Activated T-cell treated with anti-CD3 and anti-CD28 coated beads, Interleukin-2, amount 50 U/mL, for 48 hours (primary cell): ENCODE data around the gene PIGN.
A peak's percentile ranks its signal among the peaks of the same experiment; 100 is the strongest.
"Not testable (repeated sequence)": the region's sequence is repeated elsewhere in the genome, so short reads cannot be mapped to it uniquely, and the experiment has no call there.

Experiments
- DNase-seq, 2 experiments: peaks; one replicate each; pipeline ENCODE4 v3.0.0-alpha.2; 2020

PIGN gene

DNA sequence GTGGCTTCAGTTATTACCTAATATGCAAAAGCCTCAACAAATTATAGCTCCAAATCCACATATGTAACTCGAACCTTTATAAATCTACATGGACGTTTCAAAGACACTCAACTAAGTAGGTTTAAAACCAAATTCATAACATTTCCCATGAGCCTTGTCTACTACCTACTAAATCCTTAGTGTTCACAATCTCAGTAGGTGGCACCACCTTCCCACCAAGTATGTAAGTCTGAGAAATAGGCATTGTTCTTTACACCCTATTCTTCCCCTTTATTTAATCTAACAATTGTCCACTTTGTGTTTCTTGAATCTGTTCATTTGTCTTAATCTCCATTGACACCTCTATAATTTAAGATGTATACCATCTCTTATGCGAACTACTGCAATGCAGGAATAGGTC is 4.6 kb downstream of the PIGN start:
- DNase-seq: no peak

DNA sequence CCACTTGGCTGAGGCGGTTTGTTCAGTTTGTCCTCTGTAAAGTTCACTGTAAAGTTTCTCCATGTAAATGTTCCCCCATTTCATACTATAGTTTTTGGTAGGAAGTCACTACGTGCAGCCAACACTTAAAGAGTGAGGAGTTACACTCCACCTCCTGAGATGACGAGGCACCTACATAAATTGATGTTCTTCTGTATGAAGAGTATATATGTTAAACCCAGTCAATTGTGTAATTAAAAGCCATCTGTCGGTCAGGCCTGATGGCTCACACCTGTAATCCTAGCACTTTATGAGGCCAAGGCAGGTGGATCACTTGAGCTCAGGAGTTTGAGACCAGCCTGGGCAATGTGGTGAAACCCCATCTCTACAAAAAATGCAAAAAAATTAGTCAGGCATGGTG is 7.6 kb downstream of the PIGN start:
- DNase-seq: no peak

DNA sequence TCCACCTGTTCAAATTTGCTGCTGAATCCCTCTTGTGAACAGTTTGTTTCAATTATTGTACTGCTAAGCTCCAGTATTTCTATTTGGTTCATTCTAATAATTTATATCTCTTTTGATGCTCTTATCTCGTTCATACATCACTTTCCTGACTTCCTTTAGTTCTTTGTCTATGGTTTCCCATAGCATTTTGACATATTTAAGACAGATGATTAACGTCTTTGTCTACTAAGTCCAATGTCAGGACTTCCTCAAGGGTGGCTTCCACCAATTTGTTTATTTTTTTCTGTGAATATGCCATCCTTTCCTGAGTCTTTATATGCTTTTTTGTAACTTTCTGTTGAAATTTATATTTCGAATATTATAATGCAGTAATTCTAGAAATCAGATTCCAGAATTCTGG is 9.6 kb downstream of the PIGN start:
- DNase-seq: no peak

DNA sequence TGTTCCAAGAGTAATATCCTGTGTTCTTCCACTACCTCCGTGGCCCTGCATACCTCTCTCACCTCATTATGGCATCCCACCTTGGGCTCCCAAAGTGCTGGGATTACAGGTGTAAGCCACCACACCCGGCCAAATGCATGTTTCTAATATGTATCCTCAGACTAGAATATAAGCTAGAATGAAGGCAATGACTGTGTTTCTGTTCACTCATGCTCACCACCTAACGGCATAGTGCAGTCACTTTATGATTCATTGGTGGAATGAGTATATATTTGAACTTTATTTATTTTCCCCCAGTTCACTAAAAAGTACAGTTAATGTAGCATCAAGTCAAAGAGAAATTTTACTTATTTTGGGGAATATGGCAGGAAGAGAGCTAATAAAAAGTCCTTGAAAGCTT is 11.3 kb downstream of the PIGN start:
- DNase-seq: no peak

DNA sequence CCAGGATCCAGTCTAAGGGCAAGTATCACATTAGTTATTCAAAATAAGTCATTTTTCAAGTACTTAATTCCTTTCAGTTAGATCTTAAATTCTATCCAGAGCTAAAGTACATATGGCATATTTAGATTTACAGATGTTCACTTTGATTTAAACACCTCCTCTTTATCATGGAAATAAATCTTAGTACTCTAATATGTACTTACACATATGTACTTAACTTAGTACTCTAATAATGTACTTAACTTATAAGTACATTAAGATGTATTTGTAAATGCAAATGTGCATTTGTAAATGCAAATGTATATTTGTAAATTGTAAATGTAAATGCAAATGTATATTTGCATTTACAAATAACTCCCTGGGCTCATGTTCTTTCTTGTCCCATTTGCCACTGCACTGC is 14.6 kb downstream of the PIGN start:
- DNase-seq: no peak

DNA sequence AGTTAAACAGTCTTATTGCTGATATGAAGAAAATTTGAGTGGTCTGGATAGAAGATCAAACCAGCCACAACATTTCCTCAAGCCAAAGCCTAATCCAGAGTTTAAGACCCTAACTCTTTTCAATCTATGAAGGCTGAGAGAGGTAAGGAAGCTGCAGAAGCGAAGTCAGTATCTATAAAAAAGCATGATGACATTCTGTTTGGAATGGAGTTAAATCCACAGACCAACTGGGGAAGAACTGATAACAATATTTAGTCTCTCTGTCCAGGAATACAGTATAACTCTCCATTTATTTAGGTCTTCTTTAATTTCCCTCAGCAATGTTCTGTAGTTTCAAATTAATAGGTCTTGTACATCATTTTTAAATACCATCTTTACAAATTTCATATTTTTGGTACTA is 16.0 kb downstream of the PIGN start:
- DNase-seq: no peak

DNA sequence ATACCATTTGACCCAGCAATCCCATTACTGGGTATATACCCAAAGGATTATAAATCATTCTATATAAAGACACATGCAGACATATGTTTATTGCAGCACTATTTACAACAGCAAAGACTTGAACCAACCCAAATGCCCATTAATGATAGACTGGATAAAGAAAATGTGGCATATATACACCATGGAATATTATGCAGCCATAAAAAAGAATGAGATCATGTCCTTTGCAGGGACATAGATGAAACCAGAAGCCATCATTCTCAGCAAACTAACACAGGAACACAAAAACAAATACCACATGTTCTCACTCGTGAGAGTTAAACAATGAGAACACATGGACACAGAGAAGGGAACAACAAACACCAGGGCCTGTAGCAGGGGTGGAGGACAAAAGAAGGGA is 20.3 kb downstream of the PIGN start:
- DNase-seq: not testable (repeated sequence)

DNA sequence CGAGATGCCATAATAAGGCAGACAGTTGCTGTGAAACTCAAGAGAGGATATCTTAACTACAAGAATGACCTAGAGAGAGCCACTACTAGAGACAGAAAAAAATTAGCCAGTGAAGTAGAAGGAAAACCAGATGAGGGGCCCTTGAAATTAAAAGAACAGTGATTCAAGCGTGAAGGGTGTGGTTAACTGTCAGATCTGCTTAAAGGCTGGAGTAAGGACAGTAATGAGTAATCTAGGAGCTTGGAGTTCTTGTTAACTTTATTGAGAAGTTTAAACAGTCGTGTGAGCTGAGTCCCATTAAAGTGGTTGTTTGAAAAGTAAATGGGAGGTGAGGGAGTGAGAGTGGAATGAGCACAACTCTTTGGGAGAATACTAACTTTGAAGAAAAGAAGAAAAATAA is 21.3 kb downstream of the PIGN start:
- no peak for DNase-seq

DNA sequence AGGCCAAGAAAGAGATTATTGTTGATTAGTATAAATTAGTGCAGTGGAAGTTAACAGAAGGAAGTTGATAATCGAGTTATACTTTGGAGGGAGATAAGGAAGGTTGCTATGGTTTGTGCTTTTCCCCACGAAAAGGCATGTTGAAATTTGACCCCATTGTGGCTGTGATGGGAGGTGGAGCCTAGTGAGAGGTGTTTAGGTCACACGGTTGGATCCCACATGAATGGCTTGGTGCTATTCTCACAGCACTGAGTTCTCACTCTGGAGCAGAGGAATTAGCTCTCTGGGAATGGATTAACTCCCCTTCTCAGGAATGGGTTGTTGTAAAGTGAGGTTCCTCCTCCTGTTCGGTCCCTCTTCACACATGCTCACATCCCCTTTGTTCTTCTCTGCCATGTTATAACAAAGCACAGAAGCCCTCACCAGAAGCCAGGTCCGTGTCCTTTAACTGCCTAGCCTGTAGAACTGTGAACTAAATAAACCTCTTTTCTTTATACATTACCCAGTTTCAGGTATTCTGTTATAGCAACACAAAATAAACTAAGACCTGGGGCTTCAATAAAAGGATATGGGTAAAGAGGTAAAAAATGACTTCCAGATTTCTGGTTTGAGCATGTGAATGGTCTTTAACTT is 21.9 kb downstream of the PIGN start:
- DNase-seq: no peak

DNA sequence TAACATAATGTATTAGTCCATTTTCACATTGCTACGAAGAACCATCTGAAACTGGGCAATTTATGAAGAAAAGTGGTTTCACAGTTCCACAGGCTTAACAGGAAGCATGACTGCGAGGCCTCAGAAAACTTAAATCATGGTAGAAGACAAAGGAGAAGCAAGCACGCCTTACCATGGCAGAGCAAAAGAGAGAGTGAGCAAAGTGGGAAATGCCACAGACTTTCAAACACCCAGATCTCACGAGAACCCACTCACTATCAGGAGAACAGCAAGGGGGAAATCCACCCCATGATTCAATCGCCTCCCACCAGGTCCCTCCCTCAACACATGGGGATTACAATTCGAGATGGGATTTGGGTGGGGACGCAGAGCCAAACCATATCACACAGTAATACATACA is 22.5 kb downstream of the PIGN start:
- DNase-seq: no peak

DNA sequence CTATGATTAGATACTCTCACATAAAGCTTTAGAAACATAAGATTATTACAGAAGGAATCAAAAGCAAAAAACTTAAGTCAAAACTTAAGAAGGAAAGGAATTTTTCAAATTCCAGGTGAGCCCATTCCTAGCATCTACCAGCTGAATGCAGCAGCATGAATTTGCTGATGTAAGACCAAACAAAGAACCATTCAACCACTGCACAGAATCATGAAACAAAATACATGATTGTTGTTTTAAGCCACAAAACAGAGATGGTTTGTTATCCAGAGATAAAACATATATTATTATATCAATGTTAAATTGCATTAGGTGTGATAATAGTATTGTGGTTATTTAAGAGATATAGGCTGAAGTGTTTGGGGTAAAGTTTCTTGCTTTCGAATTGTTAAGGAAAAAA is 29.0 kb downstream of the PIGN start:
- no peak for DNase-seq

DNA sequence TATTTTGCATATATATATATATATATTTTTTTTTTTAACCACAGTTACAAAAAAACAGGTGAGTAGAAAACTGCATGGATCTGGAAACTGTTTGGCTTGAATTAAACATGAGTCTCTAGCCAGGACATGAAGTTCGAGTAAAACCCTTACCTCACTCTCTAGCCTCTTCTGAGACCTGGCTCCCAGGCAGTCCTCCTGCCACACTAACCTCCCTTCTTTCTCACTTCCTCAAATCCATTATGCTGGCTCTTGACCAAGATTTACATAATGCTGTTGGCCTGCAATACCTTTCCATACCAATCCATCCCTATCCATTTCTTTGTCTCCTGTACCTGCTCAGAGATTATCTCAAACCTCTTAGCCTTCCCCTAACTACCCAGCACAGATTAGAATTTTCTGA is 34.0 kb downstream of the PIGN start:
- DNase-seq: no peak

DNA sequence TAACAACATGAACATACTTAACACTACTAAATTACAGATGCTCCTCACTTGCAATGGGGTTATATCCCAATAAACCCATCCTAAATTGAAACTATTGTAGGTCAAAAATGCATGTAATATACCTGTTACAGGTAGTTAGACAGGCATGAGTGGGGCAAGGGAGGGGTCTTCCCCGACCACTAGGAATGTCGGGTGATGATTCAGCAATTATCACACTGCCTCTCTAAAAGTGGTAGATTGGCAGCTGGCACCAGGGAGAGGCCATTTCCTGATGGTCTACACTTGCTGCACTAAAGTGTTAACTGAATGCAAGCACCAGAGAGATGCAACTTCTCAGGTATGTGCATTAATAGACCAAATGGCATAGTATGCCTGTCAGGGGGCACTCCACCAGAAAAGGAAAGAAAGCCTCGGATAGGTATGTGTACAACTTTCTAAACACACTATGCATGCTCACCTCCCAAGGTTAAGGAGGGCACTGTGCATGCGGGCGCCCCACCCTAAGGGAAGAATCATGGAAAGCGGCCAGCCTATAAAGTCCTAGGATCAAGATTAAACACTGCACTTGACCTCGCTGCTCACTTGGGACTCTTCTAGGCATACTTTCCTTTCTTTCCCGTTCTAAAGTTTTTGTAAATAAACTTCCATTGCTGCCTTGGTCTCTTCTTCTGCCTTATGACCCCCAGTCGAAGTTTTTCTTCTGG is 35.6 kb downstream of the PIGN start:
- no peak for DNase-seq

DNA sequence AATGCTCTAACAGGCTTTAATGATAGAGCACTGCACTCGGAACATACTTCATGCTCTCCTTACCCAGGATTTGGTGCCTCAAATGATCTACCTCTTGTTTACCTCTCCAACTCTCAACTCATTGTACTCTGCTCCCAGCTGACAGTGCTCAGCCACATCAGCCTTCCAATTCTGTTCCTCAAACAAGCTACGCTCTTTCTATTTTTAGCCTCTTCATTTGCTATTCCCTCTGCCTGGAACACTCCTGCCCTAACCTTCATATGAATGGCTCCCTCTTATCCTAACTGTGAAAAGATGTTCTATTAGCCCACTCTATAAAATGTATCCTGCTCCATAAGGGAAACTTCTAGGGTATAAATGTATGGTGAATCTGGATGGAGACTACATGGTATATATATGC is 42.5 kb downstream of the PIGN start:
- DNase-seq: no peak

DNA sequence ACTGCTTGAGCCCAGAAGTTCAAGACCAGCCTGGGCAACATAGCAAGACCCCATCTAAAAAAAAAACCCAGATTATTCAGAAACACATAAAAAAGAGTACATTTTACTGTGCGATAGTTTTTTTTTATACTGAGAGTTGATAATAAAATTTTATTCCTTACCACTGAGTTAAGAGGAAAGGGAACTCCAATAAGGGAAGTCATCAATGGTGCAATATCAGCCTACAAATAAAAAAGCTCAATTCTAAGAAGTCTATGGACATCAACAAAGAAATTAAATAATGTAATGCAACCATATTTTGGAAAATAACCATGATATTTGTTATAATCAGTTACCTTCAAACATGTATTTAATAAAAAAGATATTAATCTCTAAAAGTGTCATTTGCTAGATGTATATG is 46.6 kb downstream of the PIGN start:
- no peak for DNase-seq

DNA sequence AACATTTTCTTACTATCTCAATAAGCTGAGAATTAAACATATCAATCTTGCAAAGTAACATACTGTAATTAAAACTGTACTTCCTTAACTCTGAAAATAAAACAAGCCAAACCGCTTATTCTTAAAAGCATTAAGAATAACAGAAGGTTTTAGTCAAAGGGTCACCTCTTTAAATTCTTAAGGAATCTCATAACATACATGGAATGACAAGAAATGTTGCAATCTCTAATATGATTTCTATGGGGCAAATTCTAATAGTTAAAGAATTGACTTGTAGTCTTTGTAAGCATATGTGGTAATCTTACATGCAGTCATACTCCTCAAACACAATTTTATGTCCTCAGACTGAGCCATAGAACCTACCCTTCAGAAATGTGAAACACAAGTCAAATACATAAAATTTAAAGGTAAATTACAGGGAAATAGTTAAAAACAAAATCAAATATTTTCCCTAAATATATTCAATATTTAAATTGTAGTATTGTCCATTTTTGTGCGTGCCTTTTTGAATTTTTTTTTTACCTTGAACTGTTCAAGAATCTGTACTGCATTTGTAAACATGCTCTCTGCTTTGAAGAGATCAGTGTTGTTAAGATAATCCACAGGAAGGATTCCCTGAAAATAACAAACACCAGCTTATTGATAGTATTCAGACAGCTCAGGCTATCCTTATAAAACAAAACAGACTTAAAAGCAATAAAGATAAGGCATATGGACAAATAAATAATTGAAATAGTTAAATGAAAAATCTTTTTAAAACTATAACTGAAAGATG is 48.2 kb downstream of the PIGN start:
- DNase-seq: no peak

DNA sequence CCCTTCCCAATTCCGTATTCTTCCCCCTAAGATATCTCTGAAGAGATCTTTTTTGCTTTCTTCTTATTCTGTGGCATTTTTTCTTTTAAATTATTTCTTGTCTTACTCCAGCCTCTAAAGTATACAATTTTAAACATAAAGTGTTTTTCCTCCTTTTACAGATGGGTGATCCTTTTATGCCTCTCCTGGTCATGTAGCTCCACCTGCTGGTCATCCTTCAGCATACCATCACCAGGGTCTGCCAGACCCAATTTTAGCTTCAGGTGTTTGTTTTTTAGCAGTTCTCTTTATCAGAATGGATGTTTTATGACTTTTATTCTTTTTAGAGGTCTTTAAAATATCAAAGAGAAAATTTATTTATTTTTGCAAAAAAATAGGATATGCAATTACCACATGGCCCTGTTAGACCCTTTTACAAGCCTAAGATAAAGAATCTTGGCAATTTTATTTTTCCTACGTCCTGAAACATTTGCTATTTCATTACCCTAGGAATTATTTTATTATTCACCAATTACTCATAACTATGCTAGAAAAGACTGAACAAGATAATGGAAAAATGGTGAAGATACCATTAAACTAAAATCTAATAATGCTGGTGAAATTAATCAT is 55.5 kb downstream of the PIGN start:
- peak; percentile 58 to 60 for DNase-seq

DNA sequence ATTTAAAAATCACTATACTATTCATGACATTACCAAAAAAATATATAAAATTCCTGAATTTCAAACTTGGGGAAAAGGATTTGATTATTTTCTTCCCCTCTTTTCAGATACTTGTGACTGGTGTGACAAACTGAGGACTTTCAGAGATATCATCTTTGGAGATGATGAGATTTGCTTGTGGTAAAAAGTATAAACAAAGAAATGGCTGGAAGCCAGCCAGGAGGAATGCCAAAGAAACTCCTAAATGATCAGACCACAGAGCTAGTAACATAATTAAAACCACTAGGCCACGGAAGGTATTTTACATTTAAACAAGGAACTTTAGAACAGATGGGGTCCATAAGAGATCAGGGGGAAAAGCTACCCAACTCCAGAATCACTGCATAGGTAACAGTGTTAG is 58.7 kb downstream of the PIGN start:
- no peak for DNase-seq

DNA sequence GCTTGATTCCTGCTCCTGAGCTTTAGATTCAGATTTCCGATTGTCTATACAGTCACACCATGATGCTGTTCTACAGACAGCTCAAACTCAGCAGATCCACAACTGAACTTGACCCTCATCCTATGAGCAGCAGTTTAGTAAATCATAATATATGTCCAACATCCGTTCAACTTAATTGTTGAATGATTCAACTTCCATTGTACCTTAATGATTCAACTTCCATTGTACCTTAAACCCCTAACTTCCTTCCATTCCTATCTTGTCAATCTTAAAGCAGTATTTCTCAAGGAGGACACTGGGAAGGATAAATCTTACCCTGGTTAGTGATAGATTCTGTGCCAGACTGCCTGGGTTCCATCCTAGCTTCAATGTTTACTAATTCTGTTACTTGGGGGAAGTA is 60.1 kb downstream of the PIGN start:
- no peak for DNase-seq

DNA sequence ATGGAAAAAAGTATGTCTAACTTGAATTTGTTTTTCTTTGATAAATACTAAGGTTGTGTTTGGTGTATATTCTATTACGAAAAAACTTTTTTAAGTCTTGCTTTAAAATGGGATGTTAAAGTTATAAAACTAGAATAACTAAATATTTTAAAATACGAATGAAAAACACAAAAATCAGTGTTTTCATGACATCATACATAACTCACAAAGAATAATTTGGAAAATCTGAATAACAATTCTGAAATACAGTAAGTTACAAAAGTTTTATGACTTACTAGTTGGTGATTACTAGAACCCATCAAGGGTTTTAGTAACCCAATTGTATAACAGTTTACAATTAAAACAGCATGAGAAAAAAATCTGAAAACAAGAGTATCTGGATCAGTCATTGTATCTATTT is 61.2 kb downstream of the PIGN start:
- DNase-seq: no peak

DNA sequence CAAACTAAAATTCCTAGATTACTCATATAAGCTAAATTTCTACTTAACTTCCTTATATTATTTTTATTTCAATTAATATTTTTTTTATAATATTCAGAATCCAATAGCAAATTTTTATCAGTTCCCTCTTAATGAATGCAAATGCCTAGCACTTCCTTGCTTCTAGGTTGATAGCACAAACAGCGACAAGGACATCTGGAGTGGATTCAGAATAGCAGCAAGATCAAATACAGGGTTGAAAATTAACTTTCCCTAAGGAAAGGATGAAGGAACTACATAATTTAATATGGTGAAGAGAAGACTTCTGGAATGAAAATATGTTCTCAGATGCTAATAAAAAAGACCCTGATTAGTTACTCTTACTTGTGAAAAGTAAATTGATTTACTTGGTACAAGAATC is 64.5 kb downstream of the PIGN start:
- DNase-seq: no peak

DNA sequence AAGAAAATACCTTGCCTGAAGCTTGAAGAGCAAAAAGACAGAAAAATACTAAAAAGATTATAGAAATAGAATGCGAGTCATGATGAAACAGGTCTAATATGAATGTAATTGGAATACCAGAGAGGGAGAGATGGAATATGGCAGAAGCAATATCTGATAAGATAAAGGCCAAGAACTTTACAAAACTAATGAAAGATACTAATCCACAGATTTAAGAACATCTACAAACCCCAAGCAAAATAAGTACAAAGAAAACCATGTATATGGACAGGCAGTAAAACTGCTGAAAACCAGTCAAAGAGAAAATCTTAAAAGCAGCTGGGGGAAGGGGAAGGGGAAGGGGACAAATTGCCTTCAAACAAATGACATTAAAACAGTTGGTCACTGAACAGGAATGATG is 67.0 kb downstream of the PIGN start:
- no peak for DNase-seq

DNA sequence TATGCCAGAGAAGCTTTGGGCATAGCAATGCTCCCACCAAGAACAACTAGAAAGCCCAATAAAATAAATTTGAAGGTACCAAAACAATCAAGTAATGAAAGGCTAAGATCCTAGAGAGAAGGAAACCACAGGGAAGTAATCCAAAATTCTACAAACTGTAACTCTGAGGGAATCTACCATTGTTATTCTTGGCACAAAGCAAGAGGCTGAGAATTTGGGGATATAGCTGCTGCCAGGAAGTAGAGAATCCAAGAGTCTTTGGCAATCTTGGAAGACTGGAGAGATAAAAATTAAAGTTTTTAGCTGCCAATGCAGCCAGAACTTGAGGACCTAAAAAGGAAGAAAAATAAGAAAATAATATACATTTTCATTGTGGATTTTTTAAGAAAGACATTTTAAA is 68.5 kb downstream of the PIGN start:
- no peak for DNase-seq

DNA sequence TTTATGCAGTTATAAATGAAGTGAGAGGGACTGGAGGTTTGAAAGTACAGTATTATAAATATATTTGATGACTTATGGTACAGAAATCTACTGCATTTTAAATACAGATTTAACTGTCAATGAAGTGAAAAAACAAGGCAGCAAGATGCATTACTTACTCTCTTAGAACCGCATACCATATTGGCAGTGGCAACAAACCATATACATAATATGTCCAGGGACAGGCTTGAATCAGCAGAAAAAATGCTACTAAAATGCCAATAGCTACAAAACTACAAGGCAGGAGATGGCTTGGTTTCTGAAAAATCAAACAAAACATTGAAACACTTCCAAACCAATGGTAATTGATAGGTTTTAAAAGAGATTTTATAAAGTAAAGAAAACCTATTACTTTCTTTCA is 77.2 kb downstream of the PIGN start:
- DNase-seq: no peak
